Activated CD8-positive, alpha-beta memory T cell treated with anti-CD3 and anti-CD28 coated beads for 24 hours (primary cell): ENCODE measurements around the gene COL8A2.

Source experiments
- DNase-seq: peaks from one replicate; pipeline ENCODE4 v3.0.0-alpha.2; 2020

COL8A2 gene

DNA sequence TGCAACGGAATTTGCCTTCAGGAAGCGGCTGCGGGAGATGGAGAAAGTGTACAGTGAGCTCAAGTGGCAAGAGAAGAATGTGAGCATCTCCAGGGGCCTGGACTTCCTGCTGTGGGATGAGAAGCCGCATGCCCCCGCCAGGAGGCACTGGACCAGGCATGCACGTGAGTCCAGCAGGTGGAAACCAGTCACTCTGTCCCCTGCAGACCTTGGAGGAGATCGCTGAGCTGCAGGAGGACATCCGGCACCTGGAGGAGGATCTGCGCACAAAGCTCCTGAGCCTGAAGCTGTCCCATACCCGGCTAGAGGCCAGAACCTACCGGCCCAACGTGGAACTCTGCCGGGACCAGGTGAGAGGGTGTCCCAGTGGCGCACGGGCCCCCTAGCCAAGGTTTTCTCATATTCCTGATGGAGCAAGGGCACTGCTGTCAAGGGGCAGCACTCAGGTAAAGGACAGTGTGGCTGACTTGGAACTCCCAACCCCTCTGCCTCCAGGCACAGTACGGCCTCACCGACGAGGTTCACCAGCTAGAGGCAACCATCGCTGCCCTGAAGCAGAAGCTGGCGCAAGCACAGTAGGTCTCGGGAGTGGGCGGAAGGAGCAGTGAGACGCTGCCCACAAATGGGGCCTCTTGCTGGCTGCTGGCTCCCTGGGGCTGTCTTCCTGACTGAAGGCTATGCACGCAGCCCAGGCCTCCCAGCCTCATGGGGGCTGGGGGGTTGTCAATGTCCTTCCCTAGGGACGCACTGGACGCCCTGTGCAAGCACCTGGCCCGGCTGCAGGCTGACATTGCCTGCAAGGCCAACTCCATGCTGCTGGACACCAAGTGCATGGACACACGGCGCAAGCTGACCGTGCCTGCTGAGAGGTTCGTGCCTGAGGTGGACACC, 37.5 kb downstream of the COL8A2 start:
- peak; percentile 58 for DNase-seq

DNA sequence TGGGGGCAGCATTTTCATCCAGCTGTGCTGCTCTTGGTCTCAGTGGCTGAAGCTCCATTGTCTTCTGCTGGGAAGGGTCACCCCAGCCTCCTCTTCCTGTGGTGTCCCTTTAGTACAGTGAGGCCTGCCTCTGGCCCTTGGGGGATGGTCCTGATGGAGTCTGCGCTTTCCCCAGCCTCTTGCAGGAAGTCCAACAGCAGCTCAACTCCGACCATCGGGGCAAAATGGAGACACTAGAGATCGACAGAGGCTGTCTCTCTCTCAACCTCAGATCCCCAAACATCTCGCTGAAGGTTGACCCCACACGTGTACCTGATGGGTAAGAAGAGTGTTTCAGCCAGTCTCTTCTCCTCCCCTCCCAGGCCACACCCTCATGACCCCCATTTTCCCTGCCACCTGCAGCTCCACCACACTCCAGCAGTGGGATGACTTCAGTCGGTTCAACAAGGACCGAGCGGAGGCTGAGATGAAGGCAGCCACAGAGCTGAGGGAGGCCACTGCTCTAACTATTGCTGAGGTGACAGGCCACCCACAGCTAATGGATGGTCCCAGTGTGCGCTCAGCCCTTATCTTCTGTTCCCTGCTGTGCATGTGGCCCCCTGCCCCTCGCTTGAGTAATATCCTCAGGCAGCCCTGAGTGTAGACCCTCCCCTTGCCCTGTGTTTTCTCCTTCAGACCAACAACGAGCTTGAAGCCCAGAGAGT, 38.3 kb downstream of the COL8A2 start:
- DNase-seq = peak; percentile 47

DNA sequence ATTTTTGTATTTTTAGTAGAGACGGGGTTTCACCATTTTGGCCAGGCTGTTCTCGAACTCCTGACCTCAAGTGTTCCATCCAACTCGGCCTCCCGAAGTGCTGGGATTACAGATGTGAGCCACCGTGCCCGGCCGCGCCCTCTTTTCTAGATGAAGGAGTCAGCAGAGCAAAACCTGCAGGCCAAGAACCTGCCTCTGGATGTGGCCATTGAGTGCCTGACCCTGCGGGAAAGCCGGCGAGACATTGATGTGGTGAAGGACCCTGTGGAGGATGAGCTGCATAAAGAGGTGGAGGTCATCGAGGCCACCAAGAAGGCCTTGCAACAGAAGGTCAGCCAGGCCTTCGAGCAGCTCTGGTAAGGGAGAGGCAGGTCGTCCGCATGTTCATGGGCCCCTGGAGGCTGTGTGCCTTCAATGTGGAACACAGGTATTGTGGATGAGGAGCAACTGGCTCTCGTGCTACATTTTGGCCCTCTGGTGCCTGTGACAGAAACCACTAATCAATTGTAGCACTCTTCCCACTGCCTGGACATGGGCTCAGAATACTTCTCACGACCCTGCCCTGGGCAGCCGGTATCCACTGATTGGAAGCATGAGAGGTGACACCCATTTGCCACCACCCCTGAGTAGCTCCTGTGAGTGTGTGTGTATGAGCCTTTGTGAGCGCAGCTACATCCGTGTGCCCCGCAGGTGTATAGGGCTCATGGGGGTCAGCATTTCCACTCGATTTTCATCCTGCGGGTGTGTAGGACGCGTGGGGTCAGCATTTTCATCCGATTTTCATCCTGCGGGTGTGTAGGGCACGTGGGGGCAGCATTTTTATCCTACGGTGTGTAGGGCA, 39.1 kb downstream of the COL8A2 start:
- peak; percentile 47 for DNase-seq

DNA sequence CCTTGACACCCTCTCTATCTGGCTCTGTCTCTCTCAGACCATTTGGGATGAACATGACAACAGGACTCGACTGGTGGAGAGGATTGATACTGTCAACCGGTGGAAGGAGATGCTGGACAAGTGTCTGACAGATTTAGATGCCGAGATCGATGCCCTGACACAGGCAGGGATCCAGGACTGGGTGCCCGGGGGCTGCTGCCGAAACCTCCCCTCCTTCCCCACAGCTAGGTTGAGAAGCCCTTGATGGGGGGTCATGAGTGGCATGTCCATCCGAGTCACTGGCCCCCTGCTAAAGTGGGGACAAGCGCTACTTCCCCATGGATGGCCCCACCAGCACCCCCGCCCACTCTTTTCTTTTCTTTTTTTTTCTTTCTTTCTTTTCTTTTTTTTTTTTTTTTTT, 39.9 kb downstream of the COL8A2 start:
- peak; percentile 51 for DNase-seq

DNA sequence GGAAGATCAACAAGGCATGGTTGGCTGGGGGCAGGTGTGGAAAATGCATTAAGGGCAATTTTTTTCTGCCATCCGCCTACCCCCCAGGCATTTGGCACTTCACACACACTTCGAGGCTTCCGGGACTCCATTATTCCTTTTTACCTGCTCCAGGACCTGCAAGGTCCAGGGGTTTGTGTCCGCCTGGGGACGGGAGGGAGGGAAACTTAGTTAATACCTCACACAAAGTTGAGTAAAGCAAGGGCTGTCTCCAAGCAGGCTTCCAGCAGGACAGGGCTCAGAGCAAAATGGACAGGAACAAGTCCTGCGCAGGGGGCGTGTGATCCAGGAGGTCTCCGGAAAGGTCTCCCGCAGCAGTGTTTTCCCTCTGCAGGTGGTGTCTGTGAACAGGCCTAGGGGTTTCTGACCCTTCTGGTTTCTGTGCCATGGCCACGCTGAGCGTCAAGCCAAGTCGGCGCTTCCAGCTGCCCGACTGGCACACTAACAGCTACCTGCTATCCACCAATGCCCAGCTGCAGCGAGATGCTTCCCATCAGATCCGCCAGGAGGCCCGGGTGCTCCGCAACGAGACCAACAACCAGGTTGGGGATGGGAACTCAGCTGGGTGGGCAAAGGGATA, 40.4 kb downstream of the COL8A2 start:
- no peak for DNase-seq

DNA sequence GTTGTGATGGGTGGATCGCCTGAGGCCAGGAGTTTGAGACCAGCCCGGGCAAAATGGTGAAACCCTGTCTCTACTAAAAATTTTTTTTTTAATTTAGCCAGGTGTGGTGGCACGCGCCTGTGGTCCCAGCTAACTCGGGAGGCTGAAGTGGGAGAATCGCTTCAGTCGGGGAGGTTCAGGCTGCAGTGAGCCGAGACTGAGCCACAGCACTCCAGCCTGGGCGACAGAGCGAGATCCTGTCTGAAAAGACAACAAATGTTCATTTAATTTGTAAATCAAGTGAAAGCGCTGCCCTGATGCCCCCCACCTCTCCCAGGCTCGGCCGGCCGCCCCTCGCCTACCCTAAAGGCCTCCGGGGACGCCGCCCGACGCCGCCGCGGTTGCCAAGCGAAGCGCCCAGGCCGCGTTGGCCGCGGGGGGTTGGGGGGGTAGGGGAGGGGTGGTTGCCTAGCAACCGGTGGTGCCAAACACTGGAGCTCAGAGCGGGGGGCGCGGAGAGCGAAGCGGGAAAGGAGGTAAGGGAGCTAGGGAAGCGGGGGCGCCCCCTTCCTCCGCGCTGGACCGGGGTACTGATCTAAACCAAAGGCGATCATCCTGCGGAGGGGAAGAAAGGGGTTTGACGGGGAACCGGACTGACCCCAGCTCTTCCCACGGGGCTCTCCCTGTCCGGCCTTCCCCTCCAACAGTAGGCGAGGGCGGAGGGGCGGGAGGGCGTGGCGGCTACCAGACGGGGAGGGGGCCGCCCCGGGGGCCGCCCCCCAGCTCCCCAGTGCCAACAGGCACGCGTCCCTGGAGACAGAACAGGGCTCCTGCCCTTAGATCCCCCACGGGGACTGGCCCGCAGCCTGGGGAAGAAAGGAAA, 41.2 kb downstream of the COL8A2 start, which contains the start of gene TEKT2:
TEKT2 (plus strand) TSS at position 460 of the 862 bp plus-strand sequence. CDS start 828 bp downstream, outside the sequence.
- DNase-seq = no peak

DNA sequence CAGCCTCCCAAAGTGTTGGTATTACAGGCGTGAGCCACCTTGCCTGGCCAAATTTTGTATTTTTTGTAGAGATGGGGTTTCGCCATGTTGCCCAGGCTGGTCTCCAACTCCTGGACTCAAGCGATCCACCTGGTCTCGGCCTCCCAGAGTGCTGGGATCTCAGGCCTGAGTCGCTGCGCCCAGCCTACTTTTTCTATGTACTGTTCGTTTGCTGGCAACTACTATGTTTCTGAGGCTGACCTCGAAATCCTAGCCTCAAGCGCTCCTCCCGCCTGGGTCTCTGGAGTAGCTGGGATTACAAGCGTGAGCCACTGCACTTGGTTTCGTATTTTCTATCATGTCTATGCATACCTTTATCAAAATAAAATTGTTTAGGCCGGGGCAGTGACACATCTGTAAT, 41.8 kb downstream of the COL8A2 start:
- DNase-seq = no peak

DNA sequence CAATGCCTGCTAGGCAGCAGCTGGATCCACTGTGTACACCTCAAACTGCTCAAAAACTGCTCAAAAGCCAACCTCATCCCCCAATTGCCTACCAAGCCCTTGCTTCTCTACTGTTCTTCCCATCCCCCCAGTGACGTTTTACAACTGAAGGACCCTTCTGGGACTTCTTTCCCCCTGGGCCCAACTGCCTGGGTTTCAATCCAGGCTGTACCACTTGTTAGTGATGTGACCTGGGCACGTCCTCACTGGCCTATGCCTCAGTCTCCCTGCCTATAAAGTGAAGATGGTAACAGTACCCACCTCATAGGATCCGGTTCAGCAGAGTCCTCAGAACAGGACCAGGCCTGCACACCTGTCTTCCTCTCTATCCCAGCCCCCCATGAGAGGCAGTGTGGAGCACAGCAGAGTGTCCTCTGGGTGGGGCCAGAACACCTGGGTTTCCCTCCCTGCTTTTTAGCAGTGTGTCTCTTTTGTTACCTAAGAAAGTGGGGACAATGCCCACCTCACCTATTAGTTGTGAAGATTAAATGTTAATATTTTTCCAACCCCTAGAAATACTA, 43.0 kb downstream of the COL8A2 start:
- DNase-seq = no peak

DNA sequence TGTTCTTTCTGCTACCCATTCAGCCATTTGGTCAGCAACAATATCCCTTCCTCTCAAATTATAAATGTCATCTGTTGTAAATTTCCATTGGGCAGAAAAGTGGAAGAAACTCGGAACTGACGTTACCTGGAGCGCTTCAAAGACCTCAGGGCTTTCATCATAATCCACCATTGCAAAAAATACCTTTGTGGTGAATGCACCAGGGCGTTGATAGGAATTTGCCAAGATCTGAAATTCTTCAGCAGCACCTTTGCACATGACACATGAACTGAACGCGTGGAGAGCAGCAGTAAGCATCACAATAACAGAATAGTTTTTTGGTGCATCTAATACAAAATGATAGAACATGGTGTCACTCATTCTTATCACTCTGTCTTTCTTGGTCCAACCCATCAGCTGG, 44.2 kb downstream of the COL8A2 start:
- no peak for DNase-seq

DNA sequence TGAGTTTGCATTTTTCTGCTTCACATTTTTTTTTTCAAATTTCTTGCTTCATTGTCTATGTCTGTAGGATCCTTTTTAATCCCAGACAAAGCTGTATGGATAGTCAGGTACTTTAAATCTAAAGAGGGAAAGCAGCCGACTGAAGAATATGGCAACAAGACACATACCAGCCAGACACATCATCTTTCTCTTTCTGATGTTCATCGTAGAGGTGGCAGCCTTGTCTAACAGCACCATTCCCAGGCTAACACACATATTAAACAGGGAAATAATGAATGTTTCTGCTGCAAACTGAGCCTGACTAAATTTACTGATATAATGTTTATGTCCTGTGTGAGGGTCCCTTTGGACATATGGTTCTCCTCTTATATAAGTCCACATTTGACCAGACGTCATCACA, 44.8 kb downstream of the COL8A2 start:
- no peak for DNase-seq

DNA sequence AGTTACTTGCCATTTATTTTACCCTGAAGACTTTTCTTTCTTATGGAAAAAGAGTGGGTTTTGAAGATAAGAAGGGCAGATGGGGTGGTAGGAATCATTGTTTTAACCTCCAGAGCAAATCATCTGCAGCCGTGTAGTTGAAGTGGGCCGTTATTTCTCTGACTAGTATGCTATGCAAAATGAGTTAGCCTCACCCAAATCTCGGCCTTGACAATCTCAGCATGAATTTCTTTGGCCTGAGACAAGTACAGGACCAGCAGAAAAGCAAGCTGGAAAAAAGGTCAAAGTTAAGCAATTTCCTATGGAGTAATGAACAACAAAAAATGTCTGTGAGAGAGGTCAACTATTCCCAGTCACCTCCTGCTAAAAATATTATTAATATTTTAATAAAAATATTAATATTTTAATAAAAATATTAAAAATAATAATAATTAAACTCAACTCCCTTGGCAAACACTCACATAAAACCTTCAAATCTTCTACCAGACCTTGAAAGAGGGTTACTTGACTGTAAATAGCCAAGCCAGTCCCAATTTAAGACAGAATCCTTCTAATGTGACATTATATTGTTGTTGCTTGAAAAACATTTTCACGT, 47.9 kb downstream of the COL8A2 start:
- no peak for DNase-seq

DNA sequence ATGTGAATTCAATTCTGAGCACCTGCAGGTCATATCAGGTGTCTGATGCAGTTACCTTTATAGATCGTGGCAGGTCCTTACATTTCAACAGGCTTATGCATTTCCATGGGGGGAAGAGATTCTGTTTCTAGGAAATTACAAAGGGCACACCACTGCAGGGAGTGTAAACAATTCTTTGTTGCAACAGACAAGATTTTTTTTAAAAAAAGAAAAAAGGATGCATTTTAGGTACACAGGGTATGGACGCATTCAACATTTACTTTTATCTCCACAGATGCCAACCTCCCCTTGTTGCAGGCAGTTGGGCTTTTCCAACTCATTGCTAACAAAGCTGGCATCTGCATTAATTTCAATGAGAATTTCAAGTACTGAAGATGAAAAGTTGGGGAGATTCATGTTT, 54.7 kb downstream of the COL8A2 start:
- DNase-seq = no peak

DNA sequence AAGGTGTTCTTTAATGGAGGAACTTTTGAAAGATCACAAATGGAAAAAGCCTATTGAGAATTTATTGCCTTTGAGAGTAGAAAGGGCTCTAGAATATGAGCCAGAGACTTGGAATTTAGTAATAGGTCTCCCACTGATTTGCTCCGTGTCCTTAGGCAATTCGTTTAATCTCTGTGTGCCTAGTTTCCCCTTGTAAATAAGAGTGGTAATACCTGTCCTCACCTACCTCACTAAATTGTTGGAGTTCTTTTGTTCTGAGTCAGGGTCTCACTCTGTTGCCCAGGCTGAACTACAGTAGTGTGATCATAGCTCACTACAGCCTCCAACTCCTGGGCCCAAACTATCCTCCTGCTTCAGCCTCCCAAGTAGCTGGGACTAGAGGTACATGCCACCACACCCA, 56.2 kb downstream of the COL8A2 start:
- no peak for DNase-seq

DNA sequence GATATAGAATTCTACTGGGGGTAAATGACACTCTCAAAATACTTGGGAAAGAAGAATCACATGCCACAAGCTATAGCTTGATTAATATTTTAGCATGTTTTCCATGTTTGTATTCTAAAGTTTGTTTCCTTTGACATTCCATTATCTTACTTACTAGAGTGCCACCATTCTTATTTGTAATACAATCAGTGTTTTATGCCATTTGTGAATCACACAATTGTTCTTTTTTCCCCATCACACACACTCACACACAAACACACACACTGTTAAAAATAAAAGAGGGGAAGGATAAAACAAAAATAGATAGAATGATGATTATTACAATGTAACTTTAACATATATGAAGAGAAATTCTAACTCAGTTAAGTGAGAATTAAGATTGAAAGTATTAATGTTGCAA, 57.2 kb downstream of the COL8A2 start:
- no peak for DNase-seq

DNA sequence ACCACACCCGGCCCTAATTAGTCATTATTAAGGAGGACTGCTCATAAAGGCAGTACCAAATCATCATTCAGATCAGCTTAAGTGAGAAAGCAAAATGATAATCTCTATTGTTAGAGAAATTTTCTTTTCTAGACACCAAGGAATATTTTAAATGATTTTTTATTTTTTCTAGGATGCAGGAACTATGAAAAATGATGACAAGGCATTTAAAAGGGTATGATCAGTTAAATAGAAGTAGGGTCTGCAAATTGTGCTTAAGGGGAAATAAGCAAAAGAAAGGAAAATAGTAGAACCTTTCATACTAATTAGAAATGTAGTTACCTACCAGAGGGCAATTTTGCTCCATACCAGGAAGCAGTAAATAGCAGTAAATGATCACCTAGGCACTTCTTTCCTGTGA, 62.7 kb downstream of the COL8A2 start:
- no peak for DNase-seq

DNA sequence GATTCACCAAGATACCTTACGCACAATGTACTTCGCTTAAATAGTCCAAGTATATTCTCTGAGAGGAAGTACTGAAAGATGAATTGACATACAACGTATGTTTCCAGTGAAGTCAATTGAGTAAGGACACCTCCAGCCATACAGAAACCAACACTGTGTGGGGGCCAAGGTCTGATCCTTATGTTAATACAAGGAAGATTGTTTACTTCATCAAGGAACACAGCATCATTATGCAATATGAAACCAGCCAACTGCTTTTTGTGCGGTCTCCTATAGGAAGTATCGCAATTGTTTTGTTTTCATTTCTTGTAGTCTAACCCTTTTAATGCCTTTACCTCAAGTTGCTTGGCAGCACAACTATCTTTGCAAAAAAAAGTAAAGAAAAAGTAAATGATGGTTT, 69.3 kb downstream of the COL8A2 start:
- DNase-seq = no peak

DNA sequence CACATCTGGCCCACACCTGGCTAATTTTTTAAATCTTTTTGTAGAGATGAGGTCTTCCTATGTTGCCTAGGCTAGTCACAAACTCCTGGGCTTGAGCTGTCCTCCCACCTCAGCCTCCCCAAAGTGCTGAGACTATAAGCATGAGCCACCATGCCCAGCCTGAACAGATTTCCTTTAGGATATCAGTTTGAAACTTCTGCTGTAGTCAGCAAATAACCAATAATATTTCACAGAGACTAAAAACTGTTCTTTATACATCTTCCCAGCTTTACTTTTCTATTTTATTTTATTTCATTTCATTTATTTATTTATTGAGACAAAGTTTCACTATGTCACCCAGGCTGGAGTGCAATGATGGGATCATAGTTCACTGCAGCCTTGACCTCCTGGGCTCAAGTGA, 71.0 kb downstream of the COL8A2 start:
- DNase-seq = no peak

DNA sequence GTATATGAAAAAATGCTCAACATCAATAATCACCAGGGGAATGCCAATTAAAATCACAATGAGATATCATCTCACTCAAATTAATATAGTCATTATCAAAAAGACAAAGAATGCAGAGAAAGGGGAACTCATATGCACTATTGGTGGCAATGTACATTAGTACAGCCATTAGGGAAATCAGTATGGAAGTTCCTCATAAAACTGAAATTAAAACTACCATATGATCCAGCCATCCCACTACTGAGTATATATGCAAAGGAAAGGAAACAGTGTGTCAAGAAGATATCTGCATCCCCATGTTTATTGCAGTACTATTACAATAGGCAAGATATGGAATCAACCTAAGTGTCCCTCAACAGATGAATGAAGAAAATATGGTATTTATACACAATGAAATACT, 73.2 kb downstream of the COL8A2 start:
- DNase-seq = no peak
